Liver (tissue), 9 donors: ENCODE measurements around the gene POC1A. TPM values are rescaled to one million over a fixed set of nuclear protein-coding genes. Genes with fewer than 3 reads are reported as not detected.

Experiments
- DNase-seq: peaks from one replicate; pipeline ENCODE4 v3.0.0-alpha.2; 2017; ENCODE audit warnings: low spot score
- H3K27ac ChIP-seq, 2 donors: one replicate each; pipeline ENCODE4 v1.7.0; 2013; ENCODE audit warnings: inconsistent platforms in 2 of 2, low read length in 2 of 2, control low read depth in 1 of 2, low read depth in 1 of 2, mild to moderate bottlenecking in 1 of 2
- H3K27me3 ChIP-seq, 4 donors: one replicate each; pipeline versions ENCODE4 v1.6.1 to v1.7.0; 2013; ENCODE audit warnings: low read length in 3 of 4, inconsistent platforms in 1 of 4, mild to moderate bottlenecking in 1 of 4, moderate library complexity in 1 of 4; ENCODE audit not compliant: control insufficient read depth in 4 of 4, insufficient read depth in 4 of 4
- H3K36me3 ChIP-seq, 4 donors: one replicate each; pipeline versions ENCODE4 v1.6.1 to v1.7.0; 2013; ENCODE audit warnings: low read length in 3 of 4, mild to moderate bottlenecking in 3 of 4, low read depth in 1 of 4, moderate library complexity in 1 of 4; ENCODE audit not compliant: control insufficient read depth in 4 of 4, insufficient read depth in 3 of 4
- H3K4me1 ChIP-seq, 4 donors: one replicate each; pipeline versions ENCODE4 v1.6.1 to v1.7.0; 2013; ENCODE audit warnings: low read length in 3 of 4, mild to moderate bottlenecking in 3 of 4, moderate library complexity in 1 of 4; ENCODE audit not compliant: control insufficient read depth in 4 of 4, insufficient read depth in 4 of 4
- H3K4me3 ChIP-seq, 3 donors: one replicate each; pipeline versions ENCODE4 v1.6.1 to v1.7.0; 2013; ENCODE audit warnings: low read length in 3 of 3, control low read depth in 1 of 3, low read depth in 1 of 3, mild to moderate bottlenecking in 1 of 3
- H3K9ac ChIP-seq, 2 donors: one replicate each; pipeline ENCODE4 v1.7.0; 2013; ENCODE audit warnings: low read length in 2 of 2, mild to moderate bottlenecking in 2 of 2, moderate library complexity in 2 of 2, control low read depth in 1 of 2, low read depth in 1 of 2
- H3K9me3 ChIP-seq, 4 donors: one replicate each; pipeline versions ENCODE4 v1.6.1 to v1.7.0; 2013; ENCODE audit warnings: low read length in 3 of 4; ENCODE audit not compliant: control insufficient read depth in 4 of 4
- ATF3 ChIP-seq: IDR thresholded peaks from 2 replicates; pipeline ENCODE4 v1.6.1; 2016; ENCODE audit warnings: antibody characterized with exemption
- EGR1 ChIP-seq, 2 donors: IDR thresholded peaks; 2 replicates each; pipeline ENCODE4 v1.6.1; 2016 to 2018; ENCODE audit warnings: antibody characterized with exemption in 2 of 2, low read depth in 2 of 2
- FOXA2 ChIP-seq: IDR thresholded peaks from 2 replicates; pipeline ENCODE4 v1.6.1; 2016; ENCODE audit warnings: antibody characterized with exemption
- GABPA ChIP-seq, 2 donors: IDR thresholded peaks in 1 of 2; conservative IDR thresholded peaks in 1 of 2; 2 replicates each; pipeline ENCODE4 v1.6.1; 2016; ENCODE audit warnings: antibody characterized with exemption in 2 of 2, mild to moderate bottlenecking in 1 of 2, moderate library complexity in 1 of 2
- HNF4A ChIP-seq, 2 donors: conservative IDR thresholded peaks; 2 replicates each; pipeline ENCODE4 v1.6.1; 2016; ENCODE audit warnings: antibody characterized with exemption in 2 of 2, mild to moderate bottlenecking in 2 of 2
- HNF4G ChIP-seq: IDR thresholded peaks from 2 replicates; pipeline ENCODE4 v1.6.1; 2016; ENCODE audit warnings: antibody characterized with exemption
- MAX ChIP-seq: IDR thresholded peaks from 2 replicates; pipeline ENCODE4 v1.6.1; 2016; ENCODE audit warnings: antibody characterized with exemption
- NR2F2 ChIP-seq: IDR thresholded peaks from 2 replicates; pipeline ENCODE4 v1.6.1; 2016; ENCODE audit warnings: antibody characterized with exemption
- RAD21 ChIP-seq, 2 donors: IDR thresholded peaks; 2 replicates each; pipeline ENCODE4 v1.6.1; 2016; ENCODE audit warnings: antibody characterized with exemption in 2 of 2, mild to moderate bottlenecking in 2 of 2
- RXRA ChIP-seq, 2 donors: IDR thresholded peaks; 2 replicates each; pipeline ENCODE4 v1.6.1; 2017 to 2018; ENCODE audit warnings: antibody characterized with exemption in 2 of 2, mild to moderate bottlenecking in 1 of 2
- SP1 ChIP-seq: IDR thresholded peaks from 2 replicates; pipeline ENCODE4 v1.6.1; 2018; ENCODE audit warnings: antibody characterized with exemption, mild to moderate bottlenecking
- YY1 ChIP-seq: IDR thresholded peaks from 2 replicates; pipeline ENCODE4 v1.6.1; 2016; ENCODE audit warnings: antibody characterized with exemption, mild to moderate bottlenecking
- WGBS: extraction: QIAGEN DNeasy Blood & Tissue Kit; methylation state at CpG from one replicate; pipeline ENCODE4 v1.1.7; 2013; 5-methylcytosine and 5-hydroxymethylcytosine counted together
- polyA plus RNA-seq, 2 donors: library from polyadenylated mRNA; stranded (reverse) in 1 of 2; unstranded in 1 of 2; fragments of 200-250 nt in 1 of 2; fragments of >200 nt in 1 of 2; fragmentation: Nextera tagmentation in 1 of 2; extraction: Ambion mirVana in 1 of 2; gene quantifications; one replicate each; pipeline versions ENCODE4 v1.2.1 to v1.2.3, GENCODE V29; 2013 to 2015
- total RNA-seq, 2 donors: library from RNA; depleted of rRNA; stranded (reverse); fragments of >200 nt; gene quantifications; one replicate each; pipeline ENCODE4 v1.2.3, GENCODE V29; 2014
- TF ChIP-seq, protein P1 (sequence below): IDR thresholded peaks from 2 replicates; pipeline ENCODE4 v1.6.1; 2016; ENCODE audit warnings: antibody characterized with exemption, mild to moderate bottlenecking
- TF ChIP-seq, protein P2 (sequence below): fragments of 150-350 bp; IDR thresholded peaks from 2 replicates; pipeline ENCODE4 v1.5.1; 2017; ENCODE audit warnings: improper control_type of control experiment, low read depth, low read length; ENCODE audit not compliant: missing input control
- donor health status: healthy.
- donor health status: healthy.
- donor health status: healthy.
- donor health status: healthy.
- donor health status: healthy.

Gene POC1A
- total and polyA plus RNA-seq, 4 donors = 1.4 to 12.7 (median 4.8) TPM

DNA sequence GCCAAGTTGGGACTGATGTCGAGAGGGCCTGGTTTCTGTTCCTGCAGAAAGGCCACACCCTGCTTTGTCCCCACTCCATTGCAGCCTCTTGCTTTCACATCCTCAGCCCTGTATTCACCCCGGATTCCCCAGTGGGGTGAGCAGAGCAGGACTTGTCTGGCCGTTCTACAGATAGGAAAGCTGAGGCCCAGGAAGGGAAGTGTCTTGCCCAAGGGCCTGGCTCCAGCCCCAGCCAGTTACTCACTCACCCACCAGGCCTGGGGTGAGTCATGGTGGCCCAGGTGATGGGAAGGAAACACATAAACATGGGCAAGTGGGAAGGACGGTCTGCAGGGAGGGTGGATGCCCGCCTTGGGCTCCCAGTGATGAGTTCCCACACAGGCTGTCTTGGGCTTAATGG is 91.7 kb downstream of the POC1A start:
- H3K9me3 ChIP-seq = no peaks in the 10 kb centered on the region
- H3K36me3 ChIP-seq = no peaks in the 10 kb centered on the region
- TF ChIP-seq GABPA (IDR thresholded peaks at IDR 0.05 in 1 of 2, conservative IDR thresholded peaks at IDR 0.05 in 1 of 2) (no peak), HNF4A (conservative IDR thresholded peaks at IDR 0.05) (no peak), YY1 (no peak), ATF3 (no peak), NR2F2 (no peak), FOXA2 (no peak), EGR1 (IDR thresholded peaks at IDR 0.05; ENCODE audit: low read depth in 2 of 2) (no peak), RAD21 (IDR thresholded peaks at IDR 0.05) (no peak), HNF4G (no peak), SP1 (no peak), MAX (no peak), RXRA (IDR thresholded peaks at IDR 0.05) (no peak)
- TF ChIP-seq, protein P1, sequence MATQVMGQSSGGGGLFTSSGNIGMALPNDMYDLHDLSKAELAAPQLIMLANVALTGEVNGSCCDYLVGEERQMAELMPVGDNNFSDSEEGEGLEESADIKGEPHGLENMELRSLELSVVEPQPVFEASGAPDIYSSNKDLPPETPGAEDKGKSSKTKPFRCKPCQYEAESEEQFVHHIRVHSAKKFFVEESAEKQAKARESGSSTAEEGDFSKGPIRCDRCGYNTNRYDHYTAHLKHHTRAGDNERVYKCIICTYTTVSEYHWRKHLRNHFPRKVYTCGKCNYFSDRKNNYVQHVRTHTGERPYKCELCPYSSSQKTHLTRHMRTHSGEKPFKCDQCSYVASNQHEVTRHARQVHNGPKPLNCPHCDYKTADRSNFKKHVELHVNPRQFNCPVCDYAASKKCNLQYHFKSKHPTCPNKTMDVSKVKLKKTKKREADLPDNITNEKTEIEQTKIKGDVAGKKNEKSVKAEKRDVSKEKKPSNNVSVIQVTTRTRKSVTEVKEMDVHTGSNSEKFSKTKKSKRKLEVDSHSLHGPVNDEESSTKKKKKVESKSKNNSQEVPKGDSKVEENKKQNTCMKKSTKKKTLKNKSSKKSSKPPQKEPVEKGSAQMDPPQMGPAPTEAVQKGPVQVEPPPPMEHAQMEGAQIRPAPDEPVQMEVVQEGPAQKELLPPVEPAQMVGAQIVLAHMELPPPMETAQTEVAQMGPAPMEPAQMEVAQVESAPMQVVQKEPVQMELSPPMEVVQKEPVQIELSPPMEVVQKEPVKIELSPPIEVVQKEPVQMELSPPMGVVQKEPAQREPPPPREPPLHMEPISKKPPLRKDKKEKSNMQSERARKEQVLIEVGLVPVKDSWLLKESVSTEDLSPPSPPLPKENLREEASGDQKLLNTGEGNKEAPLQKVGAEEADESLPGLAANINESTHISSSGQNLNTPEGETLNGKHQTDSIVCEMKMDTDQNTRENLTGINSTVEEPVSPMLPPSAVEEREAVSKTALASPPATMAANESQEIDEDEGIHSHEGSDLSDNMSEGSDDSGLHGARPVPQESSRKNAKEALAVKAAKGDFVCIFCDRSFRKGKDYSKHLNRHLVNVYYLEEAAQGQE = no peak
- TF ChIP-seq, protein P2, sequence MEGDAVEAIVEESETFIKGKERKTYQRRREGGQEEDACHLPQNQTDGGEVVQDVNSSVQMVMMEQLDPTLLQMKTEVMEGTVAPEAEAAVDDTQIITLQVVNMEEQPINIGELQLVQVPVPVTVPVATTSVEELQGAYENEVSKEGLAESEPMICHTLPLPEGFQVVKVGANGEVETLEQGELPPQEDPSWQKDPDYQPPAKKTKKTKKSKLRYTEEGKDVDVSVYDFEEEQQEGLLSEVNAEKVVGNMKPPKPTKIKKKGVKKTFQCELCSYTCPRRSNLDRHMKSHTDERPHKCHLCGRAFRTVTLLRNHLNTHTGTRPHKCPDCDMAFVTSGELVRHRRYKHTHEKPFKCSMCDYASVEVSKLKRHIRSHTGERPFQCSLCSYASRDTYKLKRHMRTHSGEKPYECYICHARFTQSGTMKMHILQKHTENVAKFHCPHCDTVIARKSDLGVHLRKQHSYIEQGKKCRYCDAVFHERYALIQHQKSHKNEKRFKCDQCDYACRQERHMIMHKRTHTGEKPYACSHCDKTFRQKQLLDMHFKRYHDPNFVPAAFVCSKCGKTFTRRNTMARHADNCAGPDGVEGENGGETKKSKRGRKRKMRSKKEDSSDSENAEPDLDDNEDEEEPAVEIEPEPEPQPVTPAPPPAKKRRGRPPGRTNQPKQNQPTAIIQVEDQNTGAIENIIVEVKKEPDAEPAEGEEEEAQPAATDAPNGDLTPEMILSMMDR = no peak
- H3K9ac ChIP-seq = no peak overlapping the region
- 79% methylated on average over 5 of the region's 5 CpGs for WGBS
- H3K4me1 ChIP-seq = peaks cover 2 to 5% (median 4%) of the 10 kb centered on the region in 4 donors
- H3K27me3 ChIP-seq = no peaks in the 10 kb centered on the region
- DNase-seq = no peak
- no peak overlapping the region for H3K27ac ChIP-seq
- H3K4me3 ChIP-seq = no peak overlapping the region

GRCh38 chr3:52061121-52061910 is 92.9 kb downstream of the POC1A start:
- Histone ChIP-seq H3K36me3 (no peaks in the 10 kb centered on the region), H3K4me3 (no peak overlapping the region), H3K4me1 (peaks cover 4 to 12% (median 10%) of the 10 kb centered on the region in 4 donors), H3K9me3 (no peaks in the 10 kb centered on the region), H3K9ac (no peak overlapping the region), H3K27me3 (no peaks in the 10 kb centered on the region), H3K27ac (no peak overlapping the region)
- no peak for DNase-seq
- 81% methylated on average over 4 of the region's 4 CpGs for WGBS
- TF ChIP-seq MAX (no peak), RXRA (IDR thresholded peaks at IDR 0.05) (no peak), HNF4A (conservative IDR thresholded peaks at IDR 0.05) (no peak), GABPA (IDR thresholded peaks at IDR 0.05 in 1 of 2, conservative IDR thresholded peaks at IDR 0.05 in 1 of 2) (no peak)
- TF ChIP-seq, protein P1 = no peak
